Lower leg skin (tissue), 3 donors: ENCODE measurements around the gene USP46.

Source experiments
- POLR2A ChIP-seq, 2 donors: fragments of 450-650 bp; IDR thresholded peaks; one replicate each; pipeline ENCODE4 v1.6.1; 2016 to 2017; ENCODE audit warnings: antibody characterized with exemption in 2 of 2, mild to moderate bottlenecking in 1 of 2, moderate library complexity in 1 of 2
- TF ChIP-seq, protein P1 (sequence below), 3 donors: fragments of 450-650 bp; IDR thresholded peaks; one replicate each; pipeline ENCODE4 v1.5.1; 2016; ENCODE audit warnings: antibody characterized with exemption in 3 of 3, mild to moderate bottlenecking in 3 of 3, moderate library complexity in 2 of 3

- TF ChIP-seq POLR2A (IDR thresholded peaks at IDR 0.05), result no peak
- TF ChIP-seq, protein P1, sequence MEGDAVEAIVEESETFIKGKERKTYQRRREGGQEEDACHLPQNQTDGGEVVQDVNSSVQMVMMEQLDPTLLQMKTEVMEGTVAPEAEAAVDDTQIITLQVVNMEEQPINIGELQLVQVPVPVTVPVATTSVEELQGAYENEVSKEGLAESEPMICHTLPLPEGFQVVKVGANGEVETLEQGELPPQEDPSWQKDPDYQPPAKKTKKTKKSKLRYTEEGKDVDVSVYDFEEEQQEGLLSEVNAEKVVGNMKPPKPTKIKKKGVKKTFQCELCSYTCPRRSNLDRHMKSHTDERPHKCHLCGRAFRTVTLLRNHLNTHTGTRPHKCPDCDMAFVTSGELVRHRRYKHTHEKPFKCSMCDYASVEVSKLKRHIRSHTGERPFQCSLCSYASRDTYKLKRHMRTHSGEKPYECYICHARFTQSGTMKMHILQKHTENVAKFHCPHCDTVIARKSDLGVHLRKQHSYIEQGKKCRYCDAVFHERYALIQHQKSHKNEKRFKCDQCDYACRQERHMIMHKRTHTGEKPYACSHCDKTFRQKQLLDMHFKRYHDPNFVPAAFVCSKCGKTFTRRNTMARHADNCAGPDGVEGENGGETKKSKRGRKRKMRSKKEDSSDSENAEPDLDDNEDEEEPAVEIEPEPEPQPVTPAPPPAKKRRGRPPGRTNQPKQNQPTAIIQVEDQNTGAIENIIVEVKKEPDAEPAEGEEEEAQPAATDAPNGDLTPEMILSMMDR (IDR thresholded peaks at IDR 0.05), result no peak
Observed at GRCh38 chr4:52643785-52644244, 15.3 kb downstream of the USP46 start.
